IMR-90 (cell line): ENCODE data around the gene ASS1.

ENCODE experiments used
- BHLHE40 ChIP-seq: fragments of 150-350 bp; IDR thresholded peaks from 2 replicates; pipeline ENCODE4 v1.6.1; 2016; ENCODE audit warnings: mild to moderate bottlenecking, low read depth, low read length
- CTCF ChIP-seq: conservative IDR thresholded peaks from 2 replicates; pipeline ENCODE4 v1.5.1; 2012; ENCODE audit warnings: mild to moderate bottlenecking, low read depth, low read length, improper control_type of control experiment
- ELK1 ChIP-seq: fragments of 150-350 bp; IDR thresholded peaks from 2 replicates; pipeline ENCODE4 v1.6.1; 2016; ENCODE audit warnings: low read depth, mild to moderate bottlenecking, low read length, moderate library complexity, borderline replicate concordance
- FOS ChIP-seq: fragments of 150-350 bp; IDR thresholded peaks from 2 replicates; pipeline ENCODE4 v1.6.1; 2016; ENCODE audit warnings: low read depth, low read length
- MAFK ChIP-seq: IDR thresholded peaks from 2 replicates; pipeline ENCODE4 v1.6.1; 2012; ENCODE audit warnings: low read depth, low read length, improper control_type of control experiment
- MXI1 ChIP-seq: IDR thresholded peaks from 2 replicates; pipeline ENCODE4 v1.6.1; 2012; ENCODE audit warnings: low read depth, mild to moderate bottlenecking, low read length, moderate library complexity, borderline replicate concordance
- POLR2A ChIP-seq: IDR thresholded peaks from 2 replicates; pipeline ENCODE4 v1.6.1; 2012; ENCODE audit warnings: mild to moderate bottlenecking, low read depth, low read length
- RCOR1 ChIP-seq: IDR thresholded peaks from 2 replicates; pipeline ENCODE4 v1.6.1; 2012; ENCODE audit warnings: mild to moderate bottlenecking, low read length, improper control_type of control experiment; ENCODE audit not compliant: insufficient replicate concordance
- RFX5 ChIP-seq: IDR thresholded peaks from 2 replicates; pipeline ENCODE4 v1.8.0; 2012; ENCODE audit warnings: low read depth, mild to moderate bottlenecking, low read length, moderate library complexity
- USF2 ChIP-seq: fragments of 150-350 bp; IDR thresholded peaks from 2 replicates; pipeline ENCODE4 v1.6.1; 2017; ENCODE audit warnings: mild to moderate bottlenecking, antibody characterized with exemption, low read length, low read depth

DNA sequence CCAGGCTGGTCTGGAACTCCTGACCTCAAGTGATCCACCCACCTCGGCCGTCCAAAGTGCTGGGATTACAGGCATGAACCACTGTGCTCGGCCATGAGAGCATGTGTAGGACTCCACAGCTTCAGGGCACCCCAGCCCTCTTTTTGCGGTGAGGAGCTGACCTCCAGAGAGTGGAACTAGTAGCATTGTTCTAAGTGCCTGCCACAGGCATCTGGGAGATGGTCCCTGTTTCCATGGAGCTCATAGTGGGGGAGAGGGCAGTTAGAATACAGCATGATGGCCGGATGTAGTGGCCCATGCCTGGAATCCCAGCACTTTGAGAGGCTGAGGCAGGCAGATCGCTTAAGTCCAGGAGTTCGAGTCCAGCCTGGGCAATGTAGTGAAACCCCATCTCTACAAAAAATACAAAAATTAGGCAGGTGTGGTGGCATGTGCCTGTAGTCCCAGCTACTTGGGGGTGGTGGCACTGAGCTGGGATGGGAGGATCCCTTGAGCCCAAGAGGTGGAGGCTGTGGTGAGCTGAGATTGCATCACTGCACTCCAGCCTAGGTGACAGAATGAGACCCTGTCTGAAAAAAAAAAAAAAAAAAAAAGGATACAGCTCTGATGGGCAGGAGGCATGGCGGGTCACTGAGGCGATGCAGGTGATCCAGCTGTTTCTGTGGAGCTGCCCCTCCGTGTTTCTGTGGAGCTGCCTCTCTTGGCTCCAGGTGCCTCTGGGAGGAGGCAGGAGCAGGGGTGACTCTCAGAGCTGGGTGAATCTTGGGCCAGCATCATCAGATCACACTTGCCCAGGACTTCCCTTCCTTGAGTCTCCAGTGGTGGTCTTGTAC is 4.2 kb downstream of the ASS1 start:
- TF ChIP-seq RFX5 (no peak), POLR2A (no peak), FOS (no peak), CTCF (no peak), MXI1 (no peak), BHLHE40 (no peak), USF2 (no peak), RCOR1 (no peak), ELK1 (no peak), MAFK (no peak)
